CD14-positive monocyte (primary cell): Measurements from ENCODE around the gene MRTFB. TPM values are rescaled to one million over a fixed set of nuclear protein-coding genes. Genes with fewer than 3 reads are reported as not detected.

Experiments used
- DNase-seq, 3 donors: peaks; one replicate each; pipeline ENCODE4 v3.0.0-alpha.2; 2011 to 2022
- H2AFZ ChIP-seq: 2 replicates; pipeline ENCODE4 v1.6.0; 2012; ENCODE audit warnings: mild to moderate bottlenecking, low read depth, low read length, inconsistent platforms; ENCODE audit not compliant: insufficient read depth, poor library complexity, severe bottlenecking
- H3K27ac ChIP-seq, 2 donors: 1 replicate in 1 of 2; 2 replicates in 1 of 2; pipeline ENCODE4 v1.5.1; 2012 to 2013; ENCODE audit warnings: low read length in 2 of 2, control low read depth in 1 of 2, inconsistent platforms in 1 of 2, low read depth in 1 of 2, mild to moderate bottlenecking in 1 of 2
- H3K27me3 ChIP-seq, 2 donors: one replicate each; pipeline versions ENCODE4 v1.6.0 to v1.6.1; 2011 to 2013; ENCODE audit warnings: low read length in 2 of 2; ENCODE audit not compliant: control insufficient read depth in 2 of 2, insufficient read depth in 2 of 2
- H3K36me3 ChIP-seq, 2 donors: replicated peaks in 1 of 2; 1 replicate in 1 of 2; 2 replicates in 1 of 2; pipeline versions ENCODE4 v1.5.1 to v1.6.1; 2012 to 2013; ENCODE audit warnings: low read length in 2 of 2, control low read depth in 1 of 2, inconsistent platforms in 1 of 2, mild to moderate bottlenecking in 1 of 2; ENCODE audit not compliant: insufficient read depth in 2 of 2, control insufficient read depth in 1 of 2
- H3K4me1 ChIP-seq, 2 donors: 1 replicate in 1 of 2; 2 replicates in 1 of 2; pipeline versions ENCODE4 v1.5.1 to v1.6.1; 2012 to 2013; ENCODE audit warnings: low read length in 2 of 2, control low read depth in 1 of 2, inconsistent platforms in 1 of 2, mild to moderate bottlenecking in 1 of 2, moderate library complexity in 1 of 2; ENCODE audit not compliant: insufficient read depth in 2 of 2, control insufficient read depth in 1 of 2
- H3K4me2 ChIP-seq: replicated peaks from 2 replicates; pipeline ENCODE3; 2012; ENCODE audit warnings: low read length, moderate library complexity, mild to moderate bottlenecking; ENCODE audit not compliant: poor library complexity, severe bottlenecking; ENCODE audit errors: extremely low read depth
- H3K4me3 ChIP-seq, 3 experiments: fragments of 200-600 bp in 1 of 3; sonication (generic) in 1 of 3; replicated peaks in 1 of 3; 1 replicate in 2 of 3; 2 replicates in 1 of 3; pipeline ENCODE4 v1.5.1; 2011 to 2013; ENCODE audit warnings: low read length in 3 of 3, mild to moderate bottlenecking in 3 of 3, control low read depth in 2 of 3, low read depth in 2 of 3, inconsistent platforms in 1 of 3, moderate library complexity in 1 of 3
- H3K79me2 ChIP-seq: 2 replicates; pipeline ENCODE4 v1.6.0; 2012; ENCODE audit warnings: mild to moderate bottlenecking, control low read depth, inconsistent platforms, low read length, moderate library complexity; ENCODE audit not compliant: insufficient read depth
- H3K9ac ChIP-seq: 2 replicates; pipeline ENCODE4 v1.6.0; 2017; ENCODE audit warnings: low read length, mild to moderate bottlenecking; ENCODE audit not compliant: insufficient read depth, poor library complexity, severe bottlenecking
- H3K9me3 ChIP-seq, 2 donors: replicated peaks in 1 of 2; 1 replicate in 1 of 2; 2 replicates in 1 of 2; pipeline versions ENCODE4 v1.5.1 to v1.6.1; 2012 to 2013; ENCODE audit warnings: low read length in 2 of 2, control low read depth in 1 of 2; ENCODE audit not compliant: control insufficient read depth in 1 of 2, insufficient read depth in 1 of 2
- H4K20me1 ChIP-seq: 2 replicates; pipeline ENCODE4 v1.6.0; 2012; ENCODE audit warnings: mild to moderate bottlenecking, low read length, control low read depth, moderate library complexity; ENCODE audit not compliant: insufficient read depth
- H3K27ac Mint-ChIP-seq, 7 donors: one replicate each; pipeline ENCODE4 v1.8.0; 2020; ENCODE audit warnings: mild to moderate bottlenecking in 7 of 7, mixed read lengths in 7 of 7, moderate library complexity in 6 of 7, inconsistent platforms in 2 of 7
- H3K27me3 Mint-ChIP-seq, 3 donors: one replicate each; pipeline ENCODE4 v1.8.0; 2021 to 2022; ENCODE audit warnings: low read depth in 3 of 3, mild to moderate bottlenecking in 3 of 3, mixed read lengths in 3 of 3, moderate library complexity in 3 of 3, inconsistent platforms in 1 of 3
- H3K36me3 Mint-ChIP-seq, 2 donors: one replicate each; pipeline ENCODE4 v1.8.0; 2020; ENCODE audit warnings: mixed read lengths in 2 of 2, inconsistent platforms in 1 of 2, mild to moderate bottlenecking in 1 of 2
- H3K4me1 Mint-ChIP-seq: one replicate; pipeline ENCODE4 v1.8.0; 2020; ENCODE audit warnings: mild to moderate bottlenecking, mixed read lengths
- H3K4me3 Mint-ChIP-seq, 2 donors: one replicate each; pipeline ENCODE4 v1.8.0; 2020; ENCODE audit warnings: mild to moderate bottlenecking in 2 of 2, mixed read lengths in 2 of 2, moderate library complexity in 1 of 2
- H3K9me3 Mint-ChIP-seq, 7 donors: one replicate each; pipeline ENCODE4 v1.8.0; 2020 to 2022; ENCODE audit warnings: mixed read lengths in 7 of 7, mild to moderate bottlenecking in 6 of 7, moderate library complexity in 6 of 7, inconsistent platforms in 2 of 7
- CTCF ChIP-seq: fragments of 200-600 bp; IDR thresholded peaks from one replicate; pipeline ENCODE4 v1.8.0; 2022; ENCODE audit warnings: antibody characterized with exemption, mild to moderate bottlenecking
- WGBS: methylation state at CpG from one replicate; pipeline ENCODE4 v1.1.5; 2013; ENCODE audit warnings: missing lambda C conversion rate; ENCODE audit not compliant: insufficient coverage; 5-methylcytosine and 5-hydroxymethylcytosine counted together
- intact Hi-C, 2 donors: fragments of 100-400 bp; cut with micrococcal nuclease; formaldehyde crosslinking; loops; one replicate each; pipeline versions ENCODE4 v1.15.0 to v1.15.1; 2023
- polyA plus RNA-seq, 3 donors: library from polyadenylated mRNA; depleted of rRNA in 1 of 3; unstranded in 2 of 3; stranded (reverse) in 1 of 3; fragments of 300-500 nt in 2 of 3; fragments of >200 nt in 1 of 3; fragmentation: Illumina TruSeq in 2 of 3; gene quantifications; 1 replicate in 2 of 3; 2 replicates in 1 of 3; pipeline ENCODE4 v1.2.3, GENCODE V29; 2012 to 2021

Gene MRTFB
- polyA plus RNA-seq, 3 donors, result 0.69 to 1.4 (median 0.87) TPM

GRCh38 chr16:14102925-14103720 is 32.0 kb downstream of the MRTFB start:
- Histone ChIP-seq H3K9me3 (no peaks in the 10 kb centered on the region), H3K27me3 (no peaks in the 10 kb centered on the region), H3K36me3 (no peaks in the 10 kb centered on the region), H3K4me2 (no peak overlapping the region), H3K79me2 (no peaks in the 10 kb centered on the region), H3K9ac (no peak overlapping the region), H3K4me1 (no peaks in the 10 kb centered on the region), H3K27ac (no peak overlapping the region), H2AFZ (no peak overlapping the region), H3K4me3 (no peak overlapping the region), H4K20me1 (no peaks in the 10 kb centered on the region)
- Mint-ChIP-seq H3K4me3 (no peak overlapping the region), H3K4me1 (peaks cover 3% of the 10 kb centered on the region), H3K9me3 (peaks cover 0 to 3% (median 2%) of the 10 kb centered on the region in 7 donors), H3K27ac (no peak overlapping the region), H3K27me3 (peaks cover 0 to 2% (median 0%) of the 10 kb centered on the region in 3 donors), H3K36me3 (no peaks in the 10 kb centered on the region)
- intact Hi-C loops, result no loop called here
- no peak for DNase-seq
- WGBS, result no CpG with 5 or more reads among the region's 2 CpGs
- TF ChIP-seq CTCF, result no peak

- no peak overlapping the region for H3K4me2 ChIP-seq
- H3K79me2 ChIP-seq, result no peaks in the 10 kb centered on the region
- H3K27me3 ChIP-seq, result no peaks in the 10 kb centered on the region
- H3K4me1 Mint-ChIP-seq, result peaks cover 3% of the 10 kb centered on the region
- H3K27ac ChIP-seq, result no peak overlapping the region
- no peak for TF ChIP-seq CTCF
- no peaks in the 10 kb centered on the region for H4K20me1 ChIP-seq
- no peaks in the 10 kb centered on the region for H3K36me3 ChIP-seq
- no peaks in the 10 kb centered on the region for H3K36me3 Mint-ChIP-seq
- H3K4me3 Mint-ChIP-seq, result no peak overlapping the region
- H3K9ac ChIP-seq, result no peak overlapping the region
- no peak overlapping the region for H2AFZ ChIP-seq
- no peaks in the 10 kb centered on the region for H3K4me1 ChIP-seq
- H3K4me3 ChIP-seq, result no peak overlapping the region
- H3K27me3 Mint-ChIP-seq, result peaks cover 0 to 2% (median 0%) of the 10 kb centered on the region in 3 donors
- no peaks in the 10 kb centered on the region for H3K9me3 ChIP-seq
- H3K9me3 Mint-ChIP-seq, result peaks cover 0 to 3% (median 0%) of the 10 kb centered on the region in 7 donors
- H3K27ac Mint-ChIP-seq, result no peak overlapping the region
- intact Hi-C loops, result no loop called here
- DNase-seq, result no peak
These were observed 32.9 kb downstream of the MRTFB start for GRCh38 chr16:14104066-14104465.
